HG03280 (cell line): ENCODE results near the gene CSTF3.
A peak's percentile ranks its signal among the peaks of the same experiment; 100 is the strongest.

ENCODE experiments used
- ATAC-seq: cut with Tn5 transposase; IDR thresholded peaks from one replicate; pipeline ENCODE4 v1.9.1; 2021; ENCODE audit warnings: mild to moderate bottlenecking, moderate library complexity; ENCODE audit not compliant: unreplicated experiment

CSTF3 gene

GRCh38 chr11:33045551-33046255, 115.6 kb downstream of the CSTF3 start:
- ATAC-seq: no peak

DNA sequence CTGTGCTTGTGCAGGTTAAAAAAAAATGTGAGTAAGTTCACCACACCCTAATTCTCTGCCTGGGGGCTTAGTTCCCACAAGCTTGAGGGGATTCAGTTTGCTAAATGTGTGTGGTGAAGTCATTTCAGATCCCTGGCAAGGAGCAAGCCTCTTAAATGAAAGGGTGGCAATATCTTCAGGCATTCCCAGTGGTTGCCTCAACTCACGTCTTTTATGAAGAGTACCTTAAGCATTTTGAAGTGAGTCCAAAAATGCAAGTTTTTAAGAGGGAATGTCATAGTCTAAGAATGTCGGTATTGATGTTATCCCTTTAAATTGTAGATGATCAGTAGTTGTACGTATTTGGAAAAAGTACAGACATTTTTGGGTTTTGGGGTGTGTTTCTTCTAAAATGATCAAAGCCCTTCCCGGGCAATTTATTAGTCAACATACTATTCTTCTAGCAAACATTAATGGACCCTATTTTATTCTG, 117.0 kb downstream of the CSTF3 start:
- ATAC-seq: no peak

GRCh38 chr11:33043221-33043830, 118.0 kb downstream of the CSTF3 start:
- ATAC-seq: no peak

- ATAC-seq: no peak
These were observed 120.3 kb downstream of the CSTF3 start for GRCh38 chr11:33040862-33041453.

- peak; percentile 5 for ATAC-seq
These were observed 121.0 kb downstream of the CSTF3 start for GRCh38 chr11:33040033-33040861.

DNA sequence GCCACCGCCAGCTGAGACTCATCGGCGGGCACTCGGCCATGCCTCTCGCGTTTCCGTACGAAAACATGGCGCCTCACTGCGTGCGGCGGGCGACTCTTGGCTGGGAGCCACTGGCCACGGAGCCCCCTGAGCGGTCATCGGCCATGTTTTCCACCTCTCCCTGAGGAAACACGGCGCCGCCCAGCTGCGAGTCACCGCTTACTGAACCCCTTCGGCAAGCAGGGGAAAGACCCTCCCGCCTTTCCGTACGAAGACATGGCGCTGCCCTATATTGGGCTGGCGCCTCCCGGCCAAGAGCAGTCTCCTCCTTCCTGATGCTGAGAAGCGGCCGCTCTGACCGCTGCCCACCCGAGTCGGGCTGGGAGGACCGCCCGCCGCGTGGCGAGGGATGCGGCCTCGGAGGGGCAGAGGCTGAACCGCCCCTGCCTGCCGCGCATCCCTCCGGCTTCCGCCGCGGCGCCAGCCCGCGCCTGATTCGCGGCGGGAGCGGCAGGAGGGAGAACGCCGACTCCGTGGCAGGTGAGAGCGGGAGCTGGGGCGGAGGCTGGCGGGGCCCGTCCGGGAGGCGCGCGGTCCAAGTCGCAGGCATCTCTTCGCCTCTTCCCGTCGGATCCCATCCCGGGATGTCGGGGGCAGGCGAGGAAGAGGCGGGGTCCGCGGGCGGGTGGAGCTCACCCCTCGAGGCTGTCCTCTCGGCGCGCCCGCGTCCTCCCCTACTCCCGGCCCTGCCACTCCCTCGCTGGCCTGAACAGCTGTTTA, 121.8 kb downstream of the CSTF3 start, which contains the start of gene TCP11L1:
TCP11L1 (plus strand) TSS at position 299 of the 759 bp plus-strand sequence. CDS start 4,202 bp downstream, outside the sequence.
- peak; percentile 82 for ATAC-seq

- no peak for ATAC-seq
These were observed 126.3 kb downstream of the CSTF3 start for GRCh38 chr11:33035011-33035410.
